ENCODE results near the gene HCLS1.
"Not testable (repeated sequence)": the region's sequence is repeated elsewhere in the genome, so short reads cannot be mapped to it uniquely, and the experiment has no call there.

HCLS1 gene

DNA sequence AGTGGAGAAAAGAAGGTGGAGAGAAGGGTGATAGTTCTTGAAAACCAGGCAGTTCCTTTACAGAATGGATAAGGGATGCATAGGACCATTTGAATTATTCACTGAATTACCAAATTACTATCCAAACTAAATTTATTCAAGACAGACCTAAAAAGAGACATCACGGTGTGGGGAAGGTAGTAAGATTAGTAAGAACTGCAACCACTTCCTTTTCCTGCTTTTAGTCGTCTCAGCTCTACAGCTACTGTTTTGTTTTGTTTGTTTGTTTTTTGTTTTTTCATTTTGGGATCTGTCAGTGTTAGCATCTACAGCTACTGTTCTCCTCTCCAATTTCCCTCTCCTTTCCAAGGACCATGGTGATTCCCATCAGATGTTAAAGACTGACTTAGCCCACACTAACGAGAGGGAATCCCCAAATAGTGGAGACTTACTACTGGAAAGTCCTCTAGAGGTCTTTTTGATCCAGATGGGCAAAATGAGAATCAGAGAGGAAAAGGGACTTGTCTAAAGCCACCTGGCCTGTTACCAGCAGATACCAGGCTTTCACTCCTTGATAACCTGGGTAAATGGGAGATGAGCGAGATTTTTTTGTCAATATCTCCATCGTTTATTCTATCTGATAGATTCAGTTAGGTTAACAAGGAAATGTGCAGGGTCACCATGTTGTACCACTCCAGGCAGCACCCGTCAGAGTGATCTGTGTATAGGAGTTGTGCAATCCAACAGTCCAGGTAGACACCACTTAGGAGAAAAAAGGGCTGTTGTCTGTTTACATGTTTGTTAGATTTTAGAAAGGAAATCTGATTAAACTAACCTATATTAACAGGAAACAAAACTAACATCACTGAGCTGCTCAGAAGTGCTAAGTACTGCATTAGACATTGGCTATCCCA is 6.0 kb downstream of the HCLS1 start:
- DNase-seq (ENCODE audit: low read depth in 2 of 2), result no peak

DNA sequence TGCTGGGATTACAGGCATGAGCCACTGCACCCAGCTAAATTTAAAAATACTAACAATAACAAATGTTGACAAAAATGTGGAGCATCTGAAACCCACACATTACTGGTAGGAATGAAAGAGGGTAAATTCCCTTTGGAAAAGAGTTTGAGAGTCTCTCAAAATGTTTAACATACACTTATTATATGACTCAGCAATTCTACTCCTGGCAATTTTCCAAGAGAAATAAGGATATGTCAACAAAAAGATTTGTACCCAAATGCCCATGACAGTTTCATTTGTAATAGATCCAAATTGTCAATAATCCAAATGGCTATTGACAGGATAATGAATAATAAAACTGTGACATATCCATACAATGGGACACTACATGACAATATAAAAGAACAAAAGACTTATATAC is 9.0 kb downstream of the HCLS1 start:
- no peak for DNase-seq (ENCODE audit: low read depth in 2 of 2)

DNA sequence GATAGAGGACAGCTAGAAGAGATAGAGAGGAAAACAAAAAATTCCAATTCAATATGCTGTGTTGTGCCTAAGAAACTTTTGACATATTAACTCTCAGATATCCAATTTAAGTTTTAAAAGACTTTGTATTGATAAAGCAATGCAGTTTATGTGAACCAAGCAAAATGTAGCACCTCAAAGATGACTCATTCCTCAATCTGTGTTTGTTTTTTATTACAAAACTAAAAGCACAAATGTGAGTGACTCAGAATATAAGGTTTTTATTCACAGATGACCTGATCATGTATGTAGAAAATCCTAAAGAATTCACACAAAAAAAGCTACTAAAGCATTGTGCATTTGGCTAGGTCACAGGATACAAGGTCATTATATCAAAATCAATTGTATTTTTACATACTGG is 11.1 kb downstream of the HCLS1 start:
- DNase-seq (ENCODE audit: low read depth in 2 of 2), result no peak

DNA sequence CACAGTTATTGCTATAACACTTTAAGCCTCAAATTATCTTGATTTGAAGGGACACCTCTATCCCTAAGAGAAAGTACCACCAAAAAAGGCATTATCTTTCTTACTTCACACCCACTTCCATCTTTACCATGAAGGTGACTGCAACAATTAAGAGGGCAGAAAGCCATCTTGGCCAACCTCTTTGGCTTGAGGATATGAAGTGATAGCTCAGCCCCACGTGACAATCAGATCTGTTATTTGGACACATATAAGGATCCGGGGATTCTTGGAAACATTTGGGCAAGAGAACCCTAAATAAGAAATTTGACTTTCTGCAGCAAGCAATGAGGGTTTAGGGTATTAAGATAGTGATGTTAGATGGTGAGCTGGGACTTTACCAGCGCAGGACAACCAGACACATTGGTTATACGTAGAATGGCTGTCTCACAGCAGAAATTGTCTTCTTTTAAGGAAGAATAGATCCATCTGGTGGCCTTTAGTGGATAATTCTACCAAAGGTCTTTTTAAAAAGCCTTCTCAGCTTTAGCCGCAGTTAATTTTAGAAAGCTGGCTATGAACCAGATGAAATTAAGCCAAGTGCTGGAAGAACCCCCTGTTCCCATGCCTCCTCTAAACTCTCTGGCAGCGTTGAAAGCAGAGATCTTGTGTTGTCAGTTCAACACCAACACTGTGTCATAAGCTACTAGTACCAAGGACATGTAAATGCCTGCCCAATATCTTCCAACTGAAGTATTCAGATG is 12.3 kb downstream of the HCLS1 start:
- no peak for DNase-seq (ENCODE audit: low read depth in 2 of 2)

DNA sequence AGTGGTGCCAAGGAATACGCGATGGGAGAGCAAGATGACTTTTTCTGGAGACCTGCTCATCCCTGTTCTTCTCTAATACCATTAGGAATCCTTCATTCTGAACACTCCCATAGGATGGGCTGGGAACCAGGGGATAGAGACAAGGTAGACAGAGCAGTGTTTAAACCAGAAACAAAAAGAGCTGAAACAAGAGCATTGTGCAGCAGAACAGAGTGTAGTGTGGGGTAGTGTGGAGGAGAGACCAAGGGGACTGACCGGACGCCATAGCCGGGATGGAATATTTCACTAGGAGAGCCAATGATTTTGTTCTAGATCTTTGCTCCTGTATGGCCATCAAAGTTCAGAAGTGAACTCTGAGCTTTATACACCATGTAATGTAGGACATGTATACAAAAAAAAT is 15.6 kb downstream of the HCLS1 start:
- DNase-seq (ENCODE audit: low read depth in 2 of 2), result no peak

DNA sequence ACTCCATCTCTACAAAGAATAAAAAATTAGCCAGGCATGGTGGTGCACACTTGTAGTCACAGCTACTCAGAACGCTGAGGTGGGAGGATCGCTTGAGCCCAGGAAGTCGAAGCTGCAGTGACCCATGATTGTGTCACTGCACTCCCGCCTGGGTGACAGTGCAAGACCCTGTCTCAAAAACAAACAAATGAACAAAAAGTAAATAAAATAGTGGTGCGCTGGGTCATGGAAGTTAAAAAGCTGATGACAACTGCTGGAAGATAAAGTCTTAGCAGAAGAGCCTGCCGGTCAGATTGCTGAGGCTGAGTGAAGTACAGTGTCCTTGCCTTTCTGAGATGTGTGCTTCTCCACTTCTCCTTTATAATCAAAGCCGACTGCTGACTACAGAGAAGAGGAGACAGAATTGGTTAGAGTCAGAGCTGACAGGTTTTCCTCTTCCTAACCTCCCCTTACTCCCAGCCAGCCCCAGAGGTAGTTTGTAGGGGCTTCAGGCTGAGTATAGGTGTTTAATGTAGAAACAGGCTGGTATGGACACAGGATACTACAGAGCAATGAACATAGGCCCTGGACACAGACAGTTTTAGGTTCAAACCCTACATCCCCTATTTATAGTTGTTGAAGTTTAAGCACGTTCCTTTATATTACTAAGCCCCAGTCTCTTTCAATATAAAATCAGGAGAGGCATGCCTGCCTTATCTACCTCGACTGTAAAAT is 17.9 kb downstream of the HCLS1 start:
- DNase-seq (ENCODE audit: low read depth in 2 of 2), result no peak

DNA sequence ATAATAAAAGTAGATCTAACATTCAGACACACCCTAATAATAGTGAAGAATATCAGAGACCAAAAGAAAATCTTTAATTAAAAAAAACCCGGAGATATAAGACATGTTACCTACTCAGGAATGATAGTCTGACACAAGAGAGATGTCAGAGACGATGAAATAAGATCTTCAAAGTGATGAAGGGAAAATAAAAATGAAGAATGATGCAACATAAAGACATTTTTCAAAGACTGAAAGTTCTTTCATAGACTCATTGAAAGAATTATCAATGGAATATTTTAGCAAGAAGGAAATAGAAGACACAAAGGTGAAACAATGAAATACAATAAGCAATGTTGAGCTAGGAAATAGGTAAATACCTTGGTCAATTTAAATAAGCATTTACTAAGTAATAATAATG is 19.6 kb downstream of the HCLS1 start:
- DNase-seq (ENCODE audit: low read depth in 2 of 2), result no peak

DNA sequence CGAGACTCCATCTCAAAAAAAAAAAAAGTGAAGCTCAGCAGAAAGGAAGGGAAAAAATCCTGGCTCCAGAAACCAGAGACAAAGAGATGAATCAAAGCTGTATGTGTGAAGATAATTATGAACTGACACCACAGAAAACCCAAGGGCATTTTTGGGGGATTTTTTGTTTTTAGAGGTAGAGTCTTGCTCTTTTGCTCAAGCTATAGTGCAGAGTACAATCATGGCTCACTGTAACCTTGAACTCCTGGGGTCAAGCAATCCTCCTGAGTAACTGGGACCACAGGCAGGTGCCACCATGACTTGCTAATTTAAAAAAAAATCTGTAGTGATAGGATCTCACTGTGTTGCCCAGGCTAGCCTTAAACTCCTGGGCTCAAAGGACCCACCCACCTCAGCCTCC is 22.8 kb downstream of the HCLS1 start:
- no peak for DNase-seq (ENCODE audit: low read depth in 2 of 2)

DNA sequence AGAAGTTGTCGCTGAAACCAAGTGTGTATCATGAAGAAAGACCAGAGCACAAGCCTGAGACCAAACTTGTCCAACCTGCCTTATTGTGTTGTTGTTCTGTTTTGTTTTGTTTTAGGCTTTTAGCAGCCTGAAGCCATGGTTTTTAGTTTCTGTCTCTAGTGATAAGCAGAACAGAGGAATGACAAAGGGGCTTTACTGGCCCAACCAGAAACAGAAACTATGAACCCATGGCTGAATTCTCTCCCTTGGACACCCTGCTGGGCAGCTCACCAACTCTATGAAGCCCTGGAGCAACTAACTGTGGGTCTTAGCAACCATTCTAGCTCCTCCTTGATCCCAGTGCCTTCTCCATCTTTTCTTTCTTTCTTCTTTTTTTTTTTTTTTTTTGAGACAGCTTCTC is 30.3 kb downstream of the HCLS1 start:
- no peak for DNase-seq (ENCODE audit: low read depth in 2 of 2)

DNA sequence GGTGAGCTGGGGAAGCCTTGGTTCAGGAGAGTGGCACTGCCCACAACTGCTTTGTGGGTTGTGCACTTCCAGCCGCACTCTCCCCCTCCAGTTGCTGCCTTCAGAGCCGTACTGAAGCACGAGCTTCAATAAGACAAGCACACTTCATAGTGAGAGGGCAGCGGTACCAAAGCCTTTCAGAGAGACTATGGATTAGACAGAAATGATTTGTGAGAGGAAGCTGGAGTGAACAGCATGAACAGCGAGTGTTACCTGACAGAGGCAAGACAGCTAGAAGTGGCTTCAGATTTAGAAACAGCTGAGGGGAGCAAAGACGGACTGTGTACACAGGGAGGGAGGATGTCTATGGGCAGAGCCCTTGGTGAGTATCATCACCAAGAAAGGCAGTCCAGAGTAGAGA is 31.1 kb downstream of the HCLS1 start:
- no peak for DNase-seq (ENCODE audit: low read depth in 2 of 2)

DNA sequence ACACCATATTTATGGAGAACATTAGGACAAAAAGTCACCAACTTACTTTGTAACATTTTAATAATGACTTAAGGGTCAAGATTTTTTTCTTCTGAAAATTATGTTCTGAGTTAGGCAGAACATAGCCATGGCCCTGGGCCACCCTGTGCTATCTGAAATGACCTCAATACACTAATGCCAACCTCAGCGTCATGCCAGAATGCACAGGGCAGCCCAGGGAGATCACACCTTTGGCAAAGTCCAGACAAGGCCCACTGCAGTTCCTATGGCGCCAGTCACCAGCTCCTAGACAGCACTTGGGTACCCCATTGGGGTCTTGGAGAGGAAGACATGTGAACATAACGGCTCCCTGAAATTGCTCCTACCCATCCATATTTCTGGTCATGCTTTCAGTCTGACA is 33.1 kb downstream of the HCLS1 start:
- DNase-seq (ENCODE audit: low read depth in 2 of 2), result no peak

DNA sequence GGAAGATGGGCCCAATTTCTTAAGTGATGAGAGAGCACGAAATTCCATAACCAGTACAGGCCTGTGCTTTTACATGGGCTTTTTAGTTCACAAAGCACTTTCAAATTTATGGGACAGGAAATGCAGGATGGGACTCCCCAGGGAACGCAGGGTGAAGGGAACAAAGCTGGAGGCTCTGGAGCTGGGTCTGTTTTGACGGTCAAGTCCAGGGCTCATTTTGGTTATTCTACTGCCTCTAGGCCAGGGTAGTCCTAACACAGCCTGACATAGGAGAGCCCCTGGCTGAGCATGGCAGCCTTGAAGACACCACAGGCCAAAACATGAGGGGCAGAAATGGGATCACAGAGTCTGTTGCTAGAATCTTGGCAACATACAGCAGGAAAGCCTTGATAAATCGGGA is 33.5 kb downstream of the HCLS1 start:
- DNase-seq (ENCODE audit: low read depth in 2 of 2), result no peak

DNA sequence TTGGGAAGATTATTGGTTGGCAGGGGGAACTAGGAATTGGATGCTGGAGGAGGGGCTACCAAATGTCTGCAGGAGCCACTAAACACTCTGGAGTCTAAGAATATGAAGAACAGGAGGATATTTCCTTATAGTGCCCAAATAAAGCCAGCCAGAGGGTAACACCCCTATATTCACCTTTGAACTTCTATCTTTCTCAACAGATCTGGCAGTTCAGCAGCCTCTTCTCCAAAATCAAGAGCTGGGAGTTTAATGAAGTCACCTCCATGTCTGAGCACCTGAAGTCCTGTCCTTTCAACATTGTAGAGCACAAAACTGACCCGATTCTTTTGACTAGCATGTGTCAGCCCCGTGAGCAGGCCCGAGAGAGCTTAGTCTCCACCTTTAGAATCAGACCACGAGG is 34.2 kb downstream of the HCLS1 start:
- DNase-seq (ENCODE audit: low read depth in 2 of 2), result no peak

DNA sequence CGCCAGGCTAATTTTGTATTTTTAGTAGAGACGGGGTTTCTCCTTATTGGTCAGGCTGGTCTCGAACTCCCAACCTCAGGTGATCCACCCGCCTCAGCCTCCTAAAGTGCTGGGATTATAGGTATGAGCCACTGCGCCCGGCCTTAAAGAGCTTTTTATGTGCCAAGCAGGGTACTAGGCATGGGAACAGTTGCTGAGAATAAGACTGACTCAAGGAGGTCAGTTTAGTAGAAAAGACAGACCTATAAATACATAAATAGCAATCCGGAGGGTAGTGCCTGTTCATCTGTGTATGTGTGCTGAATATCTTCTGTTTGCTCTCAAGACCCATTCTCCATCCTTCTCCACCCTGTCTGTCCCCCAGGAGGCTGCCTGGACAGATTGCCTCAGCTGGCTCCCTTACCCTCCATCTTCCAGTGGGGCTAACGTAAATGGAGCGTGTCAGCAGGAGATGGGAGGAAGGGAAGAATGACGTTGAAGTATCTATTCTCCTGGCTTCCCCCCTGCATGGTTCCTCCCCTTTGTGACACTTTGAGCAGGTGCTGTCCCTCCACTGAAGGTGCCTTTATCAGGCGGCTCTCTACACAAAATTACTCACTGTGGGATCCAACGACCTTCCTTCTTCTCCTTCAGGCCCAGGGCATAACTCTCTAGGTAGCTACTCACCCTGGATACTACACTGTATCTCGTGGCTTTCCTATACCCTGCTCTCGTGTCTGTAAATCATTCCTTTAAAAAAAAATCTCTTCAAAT is 36.4 kb downstream of the HCLS1 start:
- DNase-seq (ENCODE audit: low read depth in 2 of 2), result no peak

DNA sequence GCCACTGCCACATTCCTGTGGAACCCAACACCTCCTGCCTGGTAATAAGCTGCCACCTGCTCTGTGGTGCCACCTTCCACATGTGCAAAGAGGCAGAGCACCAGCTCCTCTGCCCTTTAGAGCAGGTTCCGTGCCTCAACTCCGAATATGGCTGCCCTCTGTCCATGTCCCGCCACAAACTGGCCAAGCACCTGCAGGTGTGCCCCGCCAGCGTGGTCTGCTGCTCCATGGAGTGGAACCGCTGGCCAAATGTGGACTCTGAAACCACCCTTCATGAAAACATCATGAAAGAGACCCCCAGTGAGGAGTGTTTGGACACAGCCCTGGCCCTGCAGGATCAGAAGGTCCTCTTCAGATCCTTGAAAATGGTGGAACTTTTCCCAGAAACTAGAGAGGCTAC is 39.2 kb downstream of the HCLS1 start:
- no peak for DNase-seq (ENCODE audit: low read depth in 2 of 2)

DNA sequence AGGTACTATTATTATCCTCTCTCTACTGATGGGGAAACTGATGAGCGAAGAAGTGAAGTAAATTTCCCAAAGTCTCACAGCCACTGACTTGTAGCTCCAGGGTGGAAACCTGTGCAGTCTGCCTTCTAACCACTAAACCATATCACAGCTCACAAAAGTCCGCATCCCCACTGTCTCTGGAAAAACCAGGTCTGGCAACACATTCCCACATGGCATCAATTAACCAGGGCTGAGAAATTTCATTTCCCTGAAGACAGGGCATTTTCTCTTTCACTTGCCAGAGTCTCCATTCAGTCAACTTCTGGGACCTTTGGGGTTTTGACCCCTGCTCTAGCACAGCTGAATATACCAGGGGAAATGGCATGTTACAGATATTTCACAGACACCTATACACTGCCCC is 41.0 kb downstream of the HCLS1 start:
- DNase-seq (ENCODE audit: low read depth in 2 of 2), result no peak

DNA sequence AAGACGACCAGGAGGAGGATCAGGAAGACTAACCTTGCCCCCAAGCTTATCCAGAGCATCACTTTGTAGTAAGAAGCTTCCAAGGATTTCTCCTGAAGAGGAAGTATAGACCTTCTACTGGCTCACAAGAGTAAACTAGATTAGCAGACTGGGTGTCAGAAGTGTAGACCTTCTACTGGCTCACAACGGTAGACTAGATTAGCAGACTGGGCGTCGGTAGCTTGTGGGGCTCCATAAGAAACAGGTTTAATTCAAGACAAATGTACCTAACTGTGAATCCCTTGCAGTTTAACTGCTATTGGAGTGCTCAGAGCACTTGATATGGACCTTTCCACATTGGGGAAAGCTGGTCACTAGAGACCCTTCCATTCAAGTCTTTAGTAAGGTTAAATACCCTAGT is 54.6 kb downstream of the HCLS1 start:
- no peak for DNase-seq (ENCODE audit: low read depth in 2 of 2)

DNA sequence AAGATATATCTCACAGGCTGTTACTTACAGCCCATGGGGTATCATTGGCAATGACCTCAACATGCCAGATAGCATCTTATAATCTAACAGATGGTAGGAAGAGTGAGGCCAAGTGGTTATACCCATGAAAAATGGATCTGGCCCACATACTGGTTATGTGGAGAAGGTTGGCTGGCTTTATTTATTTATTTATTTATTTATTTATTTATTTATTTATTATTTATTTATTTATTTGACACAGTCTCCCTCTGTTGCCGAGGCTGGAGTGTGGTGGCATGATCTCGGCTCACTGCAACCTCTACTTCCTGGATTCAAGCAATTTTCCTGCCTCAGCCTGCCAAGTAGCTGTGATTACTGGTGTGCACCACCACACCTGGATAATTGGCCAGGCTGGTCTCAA is 55.9 kb downstream of the HCLS1 start:
- no peak for DNase-seq (ENCODE audit: low read depth in 2 of 2)

DNA sequence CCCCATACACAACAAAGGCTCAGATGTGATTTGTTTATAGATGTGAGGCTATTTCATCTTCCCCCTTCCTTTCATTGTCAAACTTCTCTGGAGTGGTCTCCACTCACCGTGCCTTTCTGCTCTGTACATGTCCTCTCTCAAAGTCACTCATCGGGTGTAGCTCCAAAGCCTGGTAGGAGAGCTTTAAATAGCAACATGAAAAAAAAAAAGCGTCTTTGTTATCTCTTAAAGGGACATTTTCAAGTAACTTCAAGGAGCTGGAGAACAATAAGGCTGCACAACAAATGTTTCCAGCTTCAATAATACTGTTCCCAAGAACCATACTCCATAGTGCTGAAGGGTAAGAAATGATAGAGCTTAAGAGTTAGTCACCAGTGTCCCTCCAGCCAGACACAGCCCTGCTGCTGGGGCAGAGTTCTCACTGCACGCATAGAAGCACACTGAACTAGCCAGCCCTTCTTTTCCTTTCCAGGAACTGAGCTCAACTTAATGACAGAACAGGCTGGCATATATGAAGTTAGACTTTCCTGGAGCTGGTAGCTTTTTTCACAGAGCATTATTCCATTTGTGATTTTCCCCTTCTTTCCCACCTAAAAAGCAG is 59.4 kb downstream of the HCLS1 start:
- no peak for DNase-seq (ENCODE audit: low read depth in 2 of 2)

DNA sequence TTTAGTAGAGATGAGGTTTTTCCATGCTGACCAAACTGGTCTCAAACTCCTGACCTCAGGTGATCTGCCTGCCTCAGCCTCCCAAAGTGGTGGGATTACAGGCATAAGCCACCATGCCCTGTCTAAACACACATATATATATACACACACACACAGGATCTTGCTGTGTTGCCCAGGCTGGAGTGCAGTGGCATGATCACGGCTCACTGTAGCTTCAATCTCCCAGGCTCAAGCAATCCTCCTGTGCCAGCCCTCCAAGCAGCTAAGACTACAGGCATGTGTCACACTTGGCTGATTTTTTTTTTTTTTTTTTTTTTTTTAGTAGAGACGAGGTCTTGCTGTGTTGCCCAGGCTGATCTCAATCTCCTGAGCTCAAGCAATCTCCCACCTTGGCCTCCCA is 60.8 kb downstream of the HCLS1 start:
- DNase-seq (ENCODE audit: low read depth in 2 of 2), result not testable (repeated sequence)

DNA sequence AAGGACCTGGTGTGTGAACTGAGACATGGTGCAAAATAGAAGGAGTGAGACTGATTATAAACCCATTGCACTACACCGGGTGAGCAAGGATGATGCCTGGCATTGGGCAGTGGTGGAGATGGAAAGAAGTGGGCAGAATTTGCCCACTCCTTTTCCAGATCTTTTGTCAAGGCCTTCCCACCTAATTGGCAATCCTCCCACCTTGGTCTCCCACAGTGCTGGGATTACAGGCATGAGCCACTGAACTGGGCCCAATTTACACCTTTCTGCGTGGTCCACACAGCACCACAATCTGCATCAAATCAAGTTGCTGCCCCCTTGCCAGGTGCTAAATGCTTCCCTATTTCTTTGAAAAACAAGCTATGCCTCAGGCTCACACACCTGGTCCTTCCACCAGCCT is 62.1 kb downstream of the HCLS1 start:
- no peak for DNase-seq (ENCODE audit: low read depth in 2 of 2)
